Right ventricle myocardium inferior (tissue), 1 donor: ENCODE results near the gene IL34. TPM values are rescaled to one million over a fixed set of nuclear protein-coding genes. Genes with fewer than 3 reads are reported as not detected.

Experiments used
- ATAC-seq: fragments of 200-7000 bp; cut with Tn5 transposase; one replicate; pipeline ENCODE4 v1.9.1; 2020; ENCODE audit warnings: mild to moderate bottlenecking, moderate library complexity
- DNase-seq: peaks from one replicate; pipeline ENCODE4 v3.0.0; 2021; ENCODE audit errors: missing footprints
- intact Hi-C: fragments of 100-400 bp; cut with DNase I; formaldehyde crosslinking; loops from one replicate; pipeline ENCODE4 v1.11.0; 2022
- total RNA-seq: library from RNA; stranded (reverse); fragmentation: NEBNext Ultra II Directional; extraction: Animal tissue kit (Norgen Biotek cat#: 25700); gene quantifications from one replicate; pipeline ENCODE4 v1.2.1, GENCODE V29; 2021
- donor health status: DM: no; HTN: yes; CAD: no; lungs with severe emphysema.

Gene IL34
- total RNA-seq, 1 donor from 2014 or later = 2.0 TPM

- intact Hi-C loops = loop anchor here (2.0 to 5.0 kb wide), 4 partner anchors 82 to 323 kb away; no protein-coding TSS in a partner anchor
- ATAC-seq = peak; percentile 81
Observed at GRCh38 chr16:70653809-70654771, 7.7 kb downstream of the IL34 start.

GRCh38 chr16:70656065-70656711 is 9.8 kb downstream of the IL34 start:
- DNase-seq (no peak), ATAC-seq (no peak)
- intact Hi-C loops = no loop called here

More at GRCh38 chr16:70653809-70654771, 7.7 kb downstream of the IL34 start:
- no peak for DNase-seq

- ATAC-seq (no peak), DNase-seq (no peak)
- intact Hi-C loops = no loop called here
Observed at GRCh38 chr16:70656712-70657263, 10.4 kb downstream of the IL34 start.

DNA sequence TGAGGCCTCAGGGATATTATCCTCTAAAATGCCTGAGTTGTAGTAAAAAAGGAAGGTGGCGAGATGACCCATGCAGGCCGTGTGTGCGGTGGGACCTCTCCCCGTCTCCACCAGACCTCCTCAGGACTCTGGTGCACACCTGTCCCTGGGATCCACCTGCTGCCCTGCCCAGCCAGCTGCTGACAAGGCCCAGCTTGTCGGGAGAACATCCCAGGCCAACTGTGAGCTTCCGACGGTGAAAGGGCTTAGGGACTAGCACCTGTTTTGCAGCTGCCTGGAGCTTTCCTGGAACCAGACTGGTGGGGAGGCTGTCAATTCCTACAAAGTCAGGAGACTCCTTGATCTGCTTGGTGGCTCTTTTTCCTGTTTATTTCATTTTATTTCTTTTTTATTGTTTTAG is 11.6 kb downstream of the IL34 start:
- ATAC-seq = no peak

DNA sequence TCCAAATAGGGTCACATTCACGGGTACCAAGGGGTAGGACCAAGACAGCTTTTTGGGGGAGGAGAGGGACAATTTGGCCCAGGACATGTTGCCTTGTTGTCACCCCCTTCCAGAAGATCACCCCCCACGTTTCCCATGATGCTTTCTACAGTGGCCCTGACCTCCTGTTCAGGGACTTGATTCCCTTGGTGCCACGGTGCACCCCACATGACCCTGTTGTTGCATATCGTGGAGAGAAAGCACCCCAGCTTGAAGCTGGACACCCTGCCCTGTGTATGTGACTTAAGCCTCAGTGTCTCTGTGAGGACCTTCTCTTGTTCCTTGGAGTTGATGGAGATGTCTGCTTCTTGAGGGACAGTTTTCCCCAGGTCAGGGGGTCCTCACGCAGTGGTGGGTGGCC is 12.6 kb downstream of the IL34 start:
- ATAC-seq = no peak
- DNase-seq = no peak
- intact Hi-C loops = no loop called here

More for the DNA sequence above, 11.6 kb downstream of the IL34 start:
- intact Hi-C loops = no loop called here
- DNase-seq = no peak

GRCh38 chr16:70659546-70659945 is 13.2 kb downstream of the IL34 start:
- no peak for ATAC-seq
- intact Hi-C loops = no loop called here
- no peak for DNase-seq

DNA sequence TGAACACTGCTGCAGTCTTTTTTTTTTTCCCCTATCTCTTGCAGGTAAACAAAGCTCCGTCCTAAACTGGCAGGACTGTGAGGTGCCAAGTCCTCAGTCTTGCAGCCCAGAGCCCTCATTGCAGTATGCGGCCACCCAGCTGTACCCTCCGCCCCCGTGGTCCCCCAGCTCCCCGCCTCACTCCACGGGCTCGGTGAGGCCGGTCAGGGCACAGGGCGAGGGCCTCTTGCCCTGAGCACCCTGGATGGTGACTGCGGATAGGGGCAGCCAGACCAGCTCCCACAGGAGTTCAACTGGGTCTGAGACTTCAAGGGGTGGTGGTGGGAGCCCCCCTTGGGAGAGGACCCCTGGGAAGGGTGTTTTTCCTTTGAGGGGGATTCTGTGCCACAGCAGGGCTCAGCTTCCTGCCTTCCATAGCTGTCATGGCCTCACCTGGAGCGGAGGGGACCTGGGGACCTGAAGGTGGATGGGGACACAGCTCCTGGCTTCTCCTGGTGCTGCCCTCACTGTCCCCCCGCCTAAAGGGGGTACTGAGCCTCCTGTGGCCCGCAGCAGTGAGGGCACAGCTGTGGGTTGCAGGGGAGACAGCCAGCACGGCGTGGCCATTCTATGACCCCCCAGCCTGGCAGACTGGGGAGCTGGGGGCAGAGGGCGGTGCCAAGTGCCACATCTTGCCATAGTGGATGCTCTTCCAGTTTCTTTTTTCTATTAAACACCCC is 13.8 kb downstream of the IL34 start:
- DNase-seq = no peak
- intact Hi-C loops = no loop called here
- ATAC-seq = no peak

DNA sequence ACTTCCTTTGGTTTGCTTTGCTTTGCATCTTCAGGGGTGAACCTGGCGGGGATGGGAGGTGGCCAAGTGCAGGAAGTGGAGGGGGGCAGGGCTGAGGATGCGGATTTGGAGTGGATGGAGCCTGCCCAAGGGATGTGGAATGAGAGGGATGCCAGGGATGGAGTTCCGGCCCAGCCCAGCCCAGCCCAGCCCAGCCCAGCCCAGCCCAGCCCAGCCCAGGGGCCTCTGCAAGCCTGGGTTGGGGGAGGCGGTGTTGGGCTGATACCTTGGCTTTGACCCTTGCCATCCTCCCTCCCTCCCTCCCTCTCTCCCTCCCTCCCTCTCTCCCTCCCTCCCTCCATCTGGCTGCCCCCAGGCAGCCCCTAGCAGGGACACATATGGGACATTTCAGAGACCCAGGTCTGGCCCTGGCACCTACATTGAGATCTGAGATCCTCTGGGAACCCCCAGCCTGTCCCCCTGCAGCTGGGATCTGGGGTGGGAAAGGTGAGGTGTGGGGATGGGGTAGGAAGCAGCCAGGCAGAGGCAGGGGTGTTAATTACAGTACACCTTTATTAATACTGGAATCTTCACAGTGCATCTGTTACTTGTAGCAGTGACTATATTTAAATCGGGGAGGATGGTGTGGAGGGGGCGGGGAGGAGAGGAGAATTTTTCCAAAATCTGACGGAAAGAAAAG is 14.5 kb downstream of the IL34 start:
- peak; percentile 24 for ATAC-seq
- intact Hi-C loops = no loop called here
- no peak for DNase-seq

DNA sequence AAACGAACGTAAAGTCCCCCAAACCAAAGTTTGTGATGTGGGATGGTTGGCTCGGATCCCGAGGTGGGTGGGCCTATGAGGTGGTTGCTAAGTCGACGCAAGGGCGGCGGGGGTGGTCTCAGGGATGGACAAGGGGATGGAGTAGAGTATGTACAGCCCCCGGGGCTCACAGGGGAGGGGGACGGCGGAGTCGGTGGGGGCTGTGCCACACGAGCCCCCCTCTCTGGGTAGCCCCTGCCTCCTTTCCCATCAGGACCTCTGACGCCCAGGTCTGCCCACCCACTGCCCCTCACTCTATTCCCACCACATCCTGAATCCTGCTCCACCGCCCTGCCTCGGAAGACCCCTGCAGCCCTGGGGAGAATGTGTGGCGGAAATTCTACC is 15.2 kb downstream of the IL34 start:
- no peak for ATAC-seq
- no peak for DNase-seq
- intact Hi-C loops = no loop called here

- ATAC-seq (no peak), DNase-seq (no peak)
- intact Hi-C loops = no loop called here
Observed at GRCh38 chr16:70661918-70662641, 15.7 kb downstream of the IL34 start.

DNA sequence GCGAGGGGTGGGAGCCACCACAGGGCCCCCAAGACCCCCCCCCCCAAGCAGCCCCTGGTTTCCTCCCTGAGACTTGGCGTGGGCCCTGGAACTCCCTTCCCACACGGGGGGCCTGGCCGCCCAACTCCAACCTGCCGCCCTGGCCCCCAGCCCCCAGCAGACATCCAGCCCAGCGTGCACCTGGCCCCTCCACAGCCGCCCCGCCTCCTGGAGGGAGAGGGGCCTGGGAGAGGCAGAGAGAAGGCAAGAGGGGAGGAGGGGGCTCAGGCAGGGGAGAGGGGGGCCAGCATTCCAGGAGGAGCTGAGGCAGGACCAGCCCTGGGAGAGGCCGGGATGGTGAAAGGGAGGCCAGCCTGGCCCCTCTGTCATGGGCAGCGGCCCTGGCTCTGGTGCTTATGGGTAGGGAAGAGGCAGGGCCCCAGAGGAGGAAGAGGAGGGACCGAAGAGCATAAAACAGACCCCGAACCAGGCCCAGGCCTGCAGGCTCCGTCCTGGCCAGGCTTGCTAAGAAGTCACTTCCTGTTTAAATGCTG is 16.7 kb downstream of the IL34 start:
- no peak for DNase-seq
- ATAC-seq = no peak
- intact Hi-C loops = no loop called here

GRCh38 chr16:70663524-70664324 is 17.4 kb downstream of the IL34 start:
- ATAC-seq (no peak), DNase-seq (no peak)
- intact Hi-C loops = no loop called here

DNA sequence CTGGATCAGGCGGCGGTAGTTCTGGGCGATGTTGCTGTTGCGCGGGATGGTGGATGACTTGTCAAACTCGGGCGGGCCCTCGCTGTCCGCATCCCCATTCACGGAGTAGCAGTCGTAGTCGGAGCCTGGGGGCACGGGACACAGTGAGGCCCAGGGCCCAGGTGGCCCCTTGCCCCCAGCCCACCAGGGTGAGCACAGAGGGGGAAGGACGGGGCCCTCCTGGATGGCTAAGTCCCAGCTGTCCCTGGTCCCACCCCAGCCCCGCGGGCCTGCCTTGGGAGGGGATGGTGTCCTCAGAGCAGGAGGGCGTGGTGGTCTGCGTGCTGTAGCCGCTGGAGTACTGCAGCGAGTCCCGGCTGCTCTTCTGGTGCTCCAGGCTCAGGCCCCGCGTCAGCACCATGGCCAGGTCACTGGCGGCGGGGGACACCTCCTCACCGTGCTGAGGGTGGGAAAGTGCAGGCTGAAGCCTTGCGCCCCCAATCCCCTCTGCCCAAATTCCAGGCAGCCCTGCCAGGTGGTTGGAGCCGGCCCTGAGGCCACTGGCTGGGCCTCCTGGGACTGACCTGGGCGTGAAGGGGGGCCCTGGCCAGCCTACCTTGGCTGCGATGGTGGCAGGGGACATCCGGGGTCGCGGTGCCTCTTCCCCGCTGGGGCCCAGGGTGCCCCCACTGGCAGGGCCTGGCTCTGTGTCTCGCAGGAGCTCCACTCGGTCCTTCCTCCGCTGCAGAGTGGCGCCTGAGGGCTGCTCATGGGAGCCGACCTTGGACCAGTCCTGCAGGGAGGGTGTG is 18.2 kb downstream of the IL34 start:
- intact Hi-C loops = no loop called here
- ATAC-seq = no peak
- no peak for DNase-seq

DNA sequence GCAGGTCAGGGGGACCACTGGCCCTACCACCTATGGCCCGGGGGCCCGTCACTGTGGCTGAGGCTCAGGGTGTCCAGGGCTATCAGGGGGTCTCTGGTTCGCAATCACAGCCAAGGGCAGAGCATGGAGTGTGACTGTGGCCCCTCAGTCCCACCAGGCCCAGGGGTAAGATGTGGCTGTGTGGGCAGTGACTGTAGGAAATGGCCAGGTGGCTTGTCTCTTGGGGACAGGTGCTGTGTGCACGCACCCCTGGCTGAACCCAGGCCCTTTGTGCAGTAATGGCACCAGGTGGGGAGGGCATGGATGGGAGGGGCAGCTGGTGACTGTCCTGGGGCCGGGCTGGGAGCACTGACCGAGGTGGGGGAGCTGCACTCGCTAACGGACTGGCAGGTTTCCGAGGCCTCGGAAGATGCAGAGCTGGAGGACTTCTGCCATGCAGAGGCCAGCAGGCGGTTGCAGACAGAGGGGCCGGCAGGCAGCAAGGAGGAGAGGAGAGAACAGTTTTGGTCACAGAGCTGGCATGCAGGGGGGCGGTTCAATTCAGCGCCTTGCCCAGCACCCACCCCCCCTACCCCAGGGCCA is 18.8 kb downstream of the IL34 start:
- ATAC-seq = no peak
- intact Hi-C loops = no loop called here
- no peak for DNase-seq

- intact Hi-C loops = no loop called here
- ATAC-seq = no peak
- no peak for DNase-seq
Observed at GRCh38 chr16:70665806-70666735, 19.7 kb downstream of the IL34 start.
